Activated naive CD4-positive, alpha-beta T cell treated with anti-CD3 and anti-CD28 coated beads for 36 hours (primary cell): ENCODE results near the gene PSPC1. TPM values are rescaled to one million over a fixed set of nuclear protein-coding genes. Genes with fewer than 3 reads are reported as not detected.
"Not testable (repeated sequence)": the region's sequence is repeated elsewhere in the genome, so short reads cannot be mapped to it uniquely, and the experiment has no call there.

Source experiments
- CTCF ChIA-PET: fragments of 350-600 bp; sonication (Branson Sonifier 250); formaldehyde crosslinking; loops from one replicate; lab custom pipeline; 2021; ENCODE audit warnings: antibody characterized with exemption; lab: Charles Lee
- DNase-seq: peaks from one replicate; pipeline ENCODE4 v3.0.0-alpha.2; 2020
- H3K27ac Mint-ChIP-seq: one replicate; pipeline ENCODE4 v1.8.0; 2021; ENCODE audit warnings: mild to moderate bottlenecking, mixed read lengths
- H3K27me3 Mint-ChIP-seq: one replicate; pipeline ENCODE4 v1.8.0; 2021; ENCODE audit warnings: low read depth, mixed read lengths
- H3K36me3 Mint-ChIP-seq: one replicate; pipeline ENCODE4 v1.8.0; 2021; ENCODE audit warnings: low read depth, mixed read lengths
- H3K4me1 Mint-ChIP-seq: one replicate; pipeline ENCODE4 v1.8.0; 2021; ENCODE audit warnings: low read depth, mixed read lengths
- H3K4me3 Mint-ChIP-seq: one replicate; pipeline ENCODE4 v1.8.0; 2021; ENCODE audit warnings: mild to moderate bottlenecking, moderate library complexity, mixed read lengths
- H3K9me3 Mint-ChIP-seq: one replicate; pipeline ENCODE4 v1.8.0; 2021; ENCODE audit warnings: mixed read lengths
- intact Hi-C: fragments of 100-400 bp; cut with micrococcal nuclease; formaldehyde crosslinking; loops from one replicate; pipeline ENCODE4 v1.15.1; 2023
- total RNA-seq, 2 experiments: library from RNA; stranded (reverse); gene quantifications; one replicate each; pipeline ENCODE4 v1.2.3, GENCODE V29; 2021

The PSPC1 gene
- 10 to 100 TPM; 46.5 to 48.2 TPM for total RNA-seq

- H3K4me3 Mint-ChIP-seq: peak within 1 kb of the TSS; percentile 96
- CTCF ChIA-PET: interaction anchor here (1.0 kb wide), 1 partner anchor 177 kb away, joined by 4 read pairs; no protein-coding TSS in a partner anchor
- peak within 1 kb of the TSS; percentile 98 for H3K27ac Mint-ChIP-seq
- H3K4me1 Mint-ChIP-seq, H3K27me3 Mint-ChIP-seq, H3K9me3 Mint-ChIP-seq: not testable (repeated sequence)
- DNase-seq: peak; percentile 95
- intact Hi-C loops: loop anchor here (1.0 to 2.0 kb wide), 4 partner anchors 80 to 378 kb away; partner anchors contain the start of genes GJA3, MPHOSPH8 and ZMYM5
- peaks cover 14% of the 10 kb centered on the region for H3K36me3 Mint-ChIP-seq
Observed at GRCh38 chr13:19782727-19783682, at the start of gene PSPC1. TSS of gene PSPC1 (minus strand) at chr13:19782945. CDS start at chr13:19782757, 188 bp downstream.

- H3K27ac Mint-ChIP-seq: no peak overlapping the region
- no peaks in the 10 kb centered on the region for H3K4me1 Mint-ChIP-seq
- H3K9me3 Mint-ChIP-seq: no peaks in the 10 kb centered on the region
- no peak overlapping the region for H3K4me3 Mint-ChIP-seq
- peaks cover 32% of the 10 kb centered on the region for H3K36me3 Mint-ChIP-seq
- CTCF ChIA-PET: no interaction called here
- no peak for DNase-seq
- no peaks in the 10 kb centered on the region for H3K27me3 Mint-ChIP-seq
- intact Hi-C loops: no loop called here
Observed at GRCh38 chr13:19822673-19823072, 39.9 kb upstream of the PSPC1 start.

GRCh38 chr13:19818223-19818842 is 35.6 kb upstream of the PSPC1 start:
- Mint-ChIP-seq H3K4me1 (no peaks in the 10 kb centered on the region), H3K9me3 (no peaks in the 10 kb centered on the region), H3K27ac (no peak overlapping the region), H3K36me3 (peaks cover 23% of the 10 kb centered on the region), H3K27me3 (no peaks in the 10 kb centered on the region), H3K4me3 (no peak overlapping the region)
- intact Hi-C loops: no loop called here
- CTCF ChIA-PET: interaction anchor here (1.1 to 2.1 kb wide), 3 partner anchors 10 to 22 kb away, joined by 4 to 10 read pairs (median 4); no protein-coding TSS in a partner anchor
- DNase-seq: peak; percentile 36

GRCh38 chr13:19817510-19818158 is 34.9 kb upstream of the PSPC1 start:
- Mint-ChIP-seq H3K4me1 (no peaks in the 10 kb centered on the region), H3K9me3 (no peaks in the 10 kb centered on the region), H3K4me3 (no peak overlapping the region), H3K27ac (no peak overlapping the region), H3K36me3 (peaks cover 19% of the 10 kb centered on the region), H3K27me3 (no peaks in the 10 kb centered on the region)
- intact Hi-C loops: no loop called here
- CTCF ChIA-PET: interaction anchor here (0.5 to 2.1 kb wide), 3 partner anchors 11 to 1659 kb away, joined by 3 to 10 read pairs (median 4); no protein-coding TSS in a partner anchor
- DNase-seq: no peak

GRCh38 chr13:19817106-19817505 is 34.4 kb upstream of the PSPC1 start:
- Mint-ChIP-seq H3K36me3 (peaks cover 18% of the 10 kb centered on the region), H3K27ac (no peak overlapping the region), H3K9me3 (no peaks in the 10 kb centered on the region), H3K4me1 (no peaks in the 10 kb centered on the region), H3K27me3 (no peaks in the 10 kb centered on the region), H3K4me3 (no peak overlapping the region)
- CTCF ChIA-PET: interaction anchor here (1.1 to 2.1 kb wide), 2 partner anchors 12 to 23 kb away, joined by 4 to 10 read pairs; no protein-coding TSS in a partner anchor
- DNase-seq: no peak
- intact Hi-C loops: no loop called here

- H3K27me3 Mint-ChIP-seq, H3K4me3 Mint-ChIP-seq, H3K4me1 Mint-ChIP-seq, H3K27ac Mint-ChIP-seq, DNase-seq, H3K9me3 Mint-ChIP-seq, intact Hi-C loops: not testable (repeated sequence)
- CTCF ChIA-PET: interaction anchor here (0.7 kb wide), 1 partner anchor 300 kb away, joined by 3 read pairs; no protein-coding TSS in a partner anchor
- peaks cover 16% of the 10 kb centered on the region for H3K36me3 Mint-ChIP-seq
Observed at GRCh38 chr13:19815842-19816241, 33.1 kb upstream of the PSPC1 start.

GRCh38 chr13:19810996-19811881 is 28.5 kb upstream of the PSPC1 start:
- H3K36me3 Mint-ChIP-seq: no peaks in the 10 kb centered on the region
- no peaks in the 10 kb centered on the region for H3K27me3 Mint-ChIP-seq
- H3K4me1 Mint-ChIP-seq: no peaks in the 10 kb centered on the region
- DNase-seq: no peak
- no peak overlapping the region for H3K4me3 Mint-ChIP-seq
- H3K9me3 Mint-ChIP-seq: no peaks in the 10 kb centered on the region
- intact Hi-C loops: no loop called here
- no peak overlapping the region for H3K27ac Mint-ChIP-seq
- CTCF ChIA-PET: no interaction called here

GRCh38 chr13:19810151-19810550 is 27.4 kb upstream of the PSPC1 start:
- Mint-ChIP-seq H3K27ac (no peak overlapping the region), H3K4me1 (no peaks in the 10 kb centered on the region), H3K36me3 (no peaks in the 10 kb centered on the region), H3K9me3 (no peaks in the 10 kb centered on the region), H3K4me3 (no peak overlapping the region), H3K27me3 (no peaks in the 10 kb centered on the region)
- DNase-seq: no peak
- intact Hi-C loops: no loop called here
- CTCF ChIA-PET: no interaction called here

- Mint-ChIP-seq H3K4me1 (no peaks in the 10 kb centered on the region), H3K9me3 (no peaks in the 10 kb centered on the region), H3K36me3 (no peaks in the 10 kb centered on the region), H3K27me3 (no peaks in the 10 kb centered on the region), H3K4me3 (no peak overlapping the region), H3K27ac (no peak overlapping the region)
- CTCF ChIA-PET: no interaction called here
- DNase-seq: no peak
- intact Hi-C loops: no loop called here
Observed at GRCh38 chr13:19805765-19806164, 23.0 kb upstream of the PSPC1 start.

- H3K4me3 Mint-ChIP-seq: no peak overlapping the region
- no peak for DNase-seq
- intact Hi-C loops: no loop called here
Observed at GRCh38 chr13:19795956-19796355, 13.2 kb upstream of the PSPC1 start.

GRCh38 chr13:19794631-19795030 is 11.9 kb upstream of the PSPC1 start:
- peaks cover 3% of the 10 kb centered on the region for H3K36me3 Mint-ChIP-seq
- no peak overlapping the region for H3K4me3 Mint-ChIP-seq
- intact Hi-C loops: no loop called here
- no peak for DNase-seq
- H3K9me3 Mint-ChIP-seq: no peaks in the 10 kb centered on the region
- CTCF ChIA-PET: no interaction called here
- H3K27me3 Mint-ChIP-seq: no peaks in the 10 kb centered on the region
- no peak overlapping the region for H3K27ac Mint-ChIP-seq
- no peaks in the 10 kb centered on the region for H3K4me1 Mint-ChIP-seq

More at GRCh38 chr13:19795956-19796355, 13.2 kb upstream of the PSPC1 start:
- Mint-ChIP-seq H3K9me3 (peaks cover 1% of the 10 kb centered on the region), H3K4me1 (no peaks in the 10 kb centered on the region), H3K27me3 (no peaks in the 10 kb centered on the region), H3K36me3 (peaks cover 3% of the 10 kb centered on the region), H3K27ac (no peak overlapping the region)
- CTCF ChIA-PET: no interaction called here
